HCT116 (cell line): Measurements from ENCODE around the gene CMIP. TPM values are rescaled to one million over a fixed set of nuclear protein-coding genes. Genes with fewer than 3 reads are reported as not detected.

Experiments used
- ATAC-seq: fragments of 200-7000 bp; cut with Tn5 transposase; 2 replicates; pipeline ENCODE4 v1.9.1; 2020; ENCODE audit warnings: mild to moderate bottlenecking, moderate library complexity
- BruUV-seq: library from RNA; stranded (reverse); fragments of 400-500 nt; replicated peaks from 2 replicates; lab custom pipeline; 2021; lab: Mats Ljungman, UMichigan
- CTCF ChIA-PET: fragments of 300-600 bp; sonication (Branson Sonifier 250); formaldehyde crosslinking; loops from one replicate; lab custom pipeline; 2021; ENCODE audit warnings: antibody characterized with exemption; lab: Charles Lee
- POLR2A ChIA-PET: fragments of 300-600, 350-600 bp; sonication (Branson Sonifier 250); formaldehyde crosslinking; loops from one replicate; lab custom pipeline; 2021; ENCODE audit warnings: antibody characterized with exemption; lab: Charles Lee
- RAD21 ChIA-PET, 2 experiments: fragments of 300-600 bp; sonication (Branson Sonifier 250); formaldehyde crosslinking; loops; one replicate each; lab custom pipeline; 2023; ENCODE audit warnings: low total read pairs in 2 of 2; ENCODE audit not compliant: uncharacterized antibody in 2 of 2, unreplicated experiment in 2 of 2, low non-redundant PET in 1 of 2; lab: Charles Lee
- DNase-seq: peaks from one replicate; pipeline ENCODE4 v3.0.0-alpha.2; 2010; ENCODE audit warnings: low read depth, low spot score
- H2AFZ ChIP-seq: fragments of 200-600 bp; shearing (Covaris generic), sonication (generic); 2 replicates; pipeline ENCODE4 v1.6.1; 2017; ENCODE audit warnings: low read depth, mixed run types, mixed read lengths, antibody characterized with exemption, low read length; ENCODE audit not compliant: poor library complexity, severe bottlenecking
- H3K27ac ChIP-seq: 2 replicates; pipeline ENCODE4 v1.5.1; 2012; ENCODE audit warnings: low read depth, low read length
- H3K27me3 ChIP-seq: fragments of 200-600 bp; sonication (generic); 2 replicates; pipeline ENCODE4 v1.6.1; 2016; ENCODE audit warnings: mixed run types, low read length, mixed read lengths; ENCODE audit not compliant: insufficient read depth
- H3K36me3 ChIP-seq, 2 experiments: fragments of 200-500 bp in 1 of 2; fragments of 200-600 bp in 1 of 2; sonication (Bioruptor generic) in 1 of 2; sonication (generic) in 1 of 2; 2 replicates each; pipeline versions ENCODE4 v1.5.1 to v1.6.1; 2014 to 2016; ENCODE audit warnings: low read length in 2 of 2, inconsistent platforms in 1 of 2, mixed read lengths in 1 of 2, mixed run types in 1 of 2; ENCODE audit not compliant: insufficient read depth in 2 of 2, control insufficient read depth in 1 of 2
- H3K4me1 ChIP-seq, 2 experiments: fragments of 200-600 bp in 1 of 2; sonication (generic) in 1 of 2; 2 replicates each; pipeline versions ENCODE4 v1.5.1 to v1.6.1; 2012 to 2017; ENCODE audit warnings: low read length in 2 of 2, inconsistent platforms in 1 of 2, mild to moderate bottlenecking in 1 of 2, mixed read lengths in 1 of 2, mixed run types in 1 of 2, moderate library complexity in 1 of 2; ENCODE audit not compliant: insufficient read depth in 2 of 2, control insufficient read depth in 1 of 2
- H3K4me2 ChIP-seq: fragments of 200-600 bp; sonication (generic); 2 replicates; pipeline ENCODE4 v1.6.1; 2017; ENCODE audit warnings: mixed run types, low read length, mixed read lengths
- H3K4me3 ChIP-seq, 2 experiments: fragments of 200-600 bp in 1 of 2; sonication (generic) in 1 of 2; replicated peaks in 1 of 2; 2 replicates each; pipeline ENCODE4 v1.5.1; 2011 to 2016; ENCODE audit warnings: low read length in 2 of 2, control low read depth in 1 of 2, low read depth in 1 of 2, mild to moderate bottlenecking in 1 of 2, mixed read lengths in 1 of 2, mixed run types in 1 of 2
- H3K79me2 ChIP-seq: fragments of 200-600 bp; sonication (generic); 2 replicates; pipeline ENCODE4 v1.6.1; 2017; ENCODE audit warnings: mild to moderate bottlenecking, mixed run types, low read length, moderate library complexity, mixed read lengths; ENCODE audit not compliant: insufficient read depth
- H3K9ac ChIP-seq: fragments of 200-600 bp; sonication (generic); 2 replicates; pipeline ENCODE4 v1.6.1; 2016; ENCODE audit warnings: low read length, mixed read lengths
- H3K9me2 ChIP-seq: fragments of 200-600 bp; sonication (generic), shearing (Covaris generic); 2 replicates; pipeline ENCODE4 v1.6.1; 2017; ENCODE audit warnings: mixed run types, mild to moderate bottlenecking, moderate library complexity; ENCODE audit not compliant: insufficient read depth
- H3K9me3 ChIP-seq, 2 experiments: fragments of 200-500 bp in 1 of 2; fragments of 200-600 bp in 1 of 2; sonication (Bioruptor generic) in 1 of 2; sonication (generic) in 1 of 2; 2 replicates each; pipeline ENCODE4 v1.6.1; 2014 to 2017; ENCODE audit warnings: low read length in 2 of 2, mixed read lengths in 2 of 2, inconsistent platforms in 1 of 2, low read depth in 1 of 2, mild to moderate bottlenecking in 1 of 2, mixed run types in 1 of 2, moderate library complexity in 1 of 2; ENCODE audit not compliant: control insufficient read depth in 1 of 2, insufficient read depth in 1 of 2
- H4K20me1 ChIP-seq: fragments of 200-600 bp; sonication (generic), shearing (Covaris generic); 2 replicates; pipeline ENCODE4 v1.6.1; 2017; ENCODE audit warnings: mixed run types, mild to moderate bottlenecking, moderate library complexity; ENCODE audit not compliant: insufficient read depth
- CBX3 ChIP-seq: IDR thresholded peaks from 2 replicates; pipeline ENCODE4 v1.6.1; 2012; ENCODE audit warnings: low read depth
- CTCF ChIP-seq, 3 experiments: fragments of 200-600 bp in 1 of 3; sonication (generic) in 1 of 3; IDR thresholded peaks in 2 of 3; conservative IDR thresholded peaks in 1 of 3; 2 replicates each; pipeline ENCODE4 v1.5.1; 2012 to 2017; ENCODE audit warnings: low read depth in 2 of 3, low read length in 2 of 3, antibody characterized with exemption in 1 of 3, borderline replicate concordance in 1 of 3, control low read depth in 1 of 3, mild to moderate bottlenecking in 1 of 3, mixed read lengths in 1 of 3, mixed run types in 1 of 3, moderate library complexity in 1 of 3; ENCODE audit not compliant: insufficient read depth in 1 of 3
- ELF1 ChIP-seq: IDR thresholded peaks from 2 replicates; pipeline ENCODE4 v1.6.1; 2012; ENCODE audit warnings: low read depth, borderline replicate concordance
- EZH2phosphoT487 ChIP-seq: fragments of 200-600 bp; IDR thresholded peaks from 2 replicates; pipeline ENCODE4 v1.6.1; 2018; ENCODE audit warnings: antibody characterized with exemption, borderline replicate concordance
- FOSL1 ChIP-seq: IDR thresholded peaks from 2 replicates; pipeline ENCODE4 v1.6.1; 2012; ENCODE audit warnings: low read depth
- POLR2AphosphoS5 ChIP-seq: IDR thresholded peaks from 2 replicates; pipeline ENCODE4 v1.6.1; 2011; ENCODE audit warnings: mild to moderate bottlenecking, low read depth, low read length, moderate library complexity
- RAD21 ChIP-seq: IDR thresholded peaks from 2 replicates; pipeline ENCODE4 v1.6.1; 2012; ENCODE audit warnings: low read depth, mild to moderate bottlenecking
- REST ChIP-seq: IDR thresholded peaks from 2 replicates; pipeline ENCODE4 v1.6.1; 2012; ENCODE audit warnings: low read depth
- SP1 ChIP-seq: IDR thresholded peaks from 2 replicates; pipeline ENCODE4 v1.6.1; 2012; ENCODE audit warnings: low read depth
- TCF7L2 ChIP-seq: IDR thresholded peaks from 2 replicates; pipeline ENCODE4 v1.7.0; 2011; ENCODE audit warnings: borderline replicate concordance, inconsistent platforms; ENCODE audit not compliant: insufficient read depth, insufficient read length; ENCODE audit errors: extremely low read depth
- YY1 ChIP-seq: IDR thresholded peaks from 2 replicates; pipeline ENCODE4 v1.6.1; 2011; ENCODE audit warnings: low read length, low read depth, moderate library complexity, mild to moderate bottlenecking; ENCODE audit not compliant: insufficient replicate concordance; ENCODE audit errors: extremely low read depth
- ZFX ChIP-seq: fragments of 450-650 bp; IDR thresholded peaks from 2 replicates; pipeline ENCODE4 v1.6.1; 2017
- intact Hi-C: fragments of 100-400 bp; cut with micrococcal nuclease; formaldehyde crosslinking; loops from 2 replicates; pipeline ENCODE4 v1.10.0; 2022
- total RNA-seq: library from RNA; stranded (reverse); gene quantifications from one replicate; pipeline ENCODE4 v1.2.1, GENCODE V29; 2021; ENCODE audit not compliant: unreplicated experiment
- TF ChIP-seq, protein P1 (sequence below): IDR thresholded peaks from 2 replicates; pipeline ENCODE4 v1.6.1; 2012

The CMIP gene
- total RNA-seq, 1 experiment from 2014 or later: 64.6 TPM

DNA sequence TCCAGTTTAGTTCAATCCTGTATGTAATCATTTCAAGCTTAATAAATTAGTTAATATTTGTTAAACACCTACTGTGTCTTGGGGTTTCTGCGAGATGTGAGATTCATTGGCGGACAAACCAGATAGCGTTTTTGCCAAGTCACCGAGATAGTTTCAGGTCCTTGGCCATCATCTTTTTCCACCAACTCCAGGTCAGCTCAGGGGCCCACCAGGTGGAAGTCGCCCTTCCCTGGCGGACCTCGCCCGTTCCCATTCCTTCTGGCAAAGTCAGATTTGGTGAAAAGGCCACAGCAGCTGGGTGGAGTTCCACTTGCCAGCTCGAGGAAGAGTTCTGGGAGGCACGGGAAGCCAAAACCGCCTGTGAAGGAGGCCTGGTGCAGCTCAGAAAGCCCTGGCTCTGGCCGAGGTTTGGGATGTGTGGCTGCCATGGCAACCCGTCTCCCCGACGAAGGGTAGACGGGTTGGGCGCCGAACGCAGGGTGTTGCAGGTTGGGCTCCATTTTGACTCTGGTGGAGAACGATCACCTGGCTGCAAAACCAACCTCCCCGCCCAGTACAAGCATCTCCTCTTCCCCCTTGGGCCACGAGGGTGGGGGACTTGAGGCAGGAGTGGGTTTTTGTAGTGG is 39.5 kb downstream of the CMIP start:
- H3K36me3 ChIP-seq: peaks cover 0 to 3% of the 10 kb centered on the region in 2 experiments; a peak in 1 of 4 replicates
- H3K4me3 ChIP-seq: no peak overlapping the region
- RAD21 ChIA-PET: no interaction called here
- no peaks in the 10 kb centered on the region for H3K9me3 ChIP-seq
- peak overlapping the region; percentile 47 for H3K9ac ChIP-seq
- TF ChIP-seq RAD21 (no peak), ZFX (no peak), TCF7L2 (no peak), ELF1 (no peak), REST (no peak), FOSL1 (no peak), EZH2phosphoT487 (no peak), POLR2AphosphoS5 (no peak), CTCF (IDR thresholded peaks at IDR 0.05 in 2 of 3, conservative IDR thresholded peaks at IDR 0.05 in 1 of 3; ENCODE audit: borderline replicate concordance in 1 of 3, insufficient read depth in 1 of 3, low read depth in 2 of 3, low read length in 2 of 3) (no peak), SP1 (no peak), YY1 (no peak), CBX3 (no peak)
- TF ChIP-seq, protein P1, sequence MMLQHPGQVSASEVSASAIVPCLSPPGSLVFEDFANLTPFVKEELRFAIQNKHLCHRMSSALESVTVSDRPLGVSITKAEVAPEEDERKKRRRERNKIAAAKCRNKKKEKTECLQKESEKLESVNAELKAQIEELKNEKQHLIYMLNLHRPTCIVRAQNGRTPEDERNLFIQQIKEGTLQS: no peak
- peaks cover 4% of the 10 kb centered on the region; the same call in 1 of the 2 replicates for H4K20me1 ChIP-seq
- peaks cover 16 to 78% of the 10 kb centered on the region in 2 experiments; a peak in 3 of 4 replicates for H3K4me1 ChIP-seq
- H3K27ac ChIP-seq: no peak overlapping the region
- no peaks in the 10 kb centered on the region for H3K9me2 ChIP-seq
- H3K27me3 ChIP-seq: no peaks in the 10 kb centered on the region
- no TSS peak for BruUV-seq
- H2AFZ ChIP-seq: no peak overlapping the region
- ATAC-seq (no peak), DNase-seq (no peak)
- POLR2A ChIA-PET: no interaction called here
- intact Hi-C loops: no loop called here
- H3K79me2 ChIP-seq: peaks cover 99% of the 10 kb centered on the region
- H3K4me2 ChIP-seq: peak overlapping the region; percentile 52
- CTCF ChIA-PET: no interaction called here
